GM18502 (cell line): Measurements from ENCODE around the gene HOGA1.
"Not testable (repeated sequence)": the region's sequence is repeated elsewhere in the genome, so short reads cannot be mapped to it uniquely, and the experiment has no call there.

Experiments used
- ATAC-seq: cut with Tn5 transposase; IDR thresholded peaks from one replicate; pipeline ENCODE4 v1.9.1; 2021; ENCODE audit warnings: mild to moderate bottlenecking; ENCODE audit not compliant: unreplicated experiment, poor library complexity

The HOGA1 gene

GRCh38 chr10:97601268-97602215 is 17.4 kb downstream of the HOGA1 start:
- ATAC-seq = no peak

GRCh38 chr10:97607095-97607636 is 23.0 kb downstream of the HOGA1 start:
- ATAC-seq = no peak

- no peak for ATAC-seq
Measured at GRCh38 chr10:97608991-97609561, 24.9 kb downstream of the HOGA1 start.

- no peak for ATAC-seq
Measured at GRCh38 chr10:97611473-97611872, 27.3 kb downstream of the HOGA1 start.

- ATAC-seq = no peak
Measured at GRCh38 chr10:97612386-97612785, 28.2 kb downstream of the HOGA1 start.

GRCh38 chr10:97618285-97618684 is 34.1 kb downstream of the HOGA1 start:
- ATAC-seq = no peak

- no peak for ATAC-seq
Measured at GRCh38 chr10:97618733-97619132, 34.5 kb downstream of the HOGA1 start.

- ATAC-seq = no peak
Measured at GRCh38 chr10:97623277-97623676, 39.1 kb downstream of the HOGA1 start.

GRCh38 chr10:97627731-97628130 is 43.5 kb downstream of the HOGA1 start:
- no peak for ATAC-seq

- no peak for ATAC-seq
Measured at GRCh38 chr10:97628228-97628627, 44.0 kb downstream of the HOGA1 start.

- ATAC-seq = no peak
Measured at GRCh38 chr10:97629289-97629688, 45.1 kb downstream of the HOGA1 start.

GRCh38 chr10:97631098-97631497 is 46.9 kb downstream of the HOGA1 start:
- ATAC-seq = no peak

- peak; percentile 98 for ATAC-seq
Measured at GRCh38 chr10:97632949-97633884, 49.0 kb downstream of the HOGA1 start, which contains the start of gene MORN4. MORN4 (minus strand) TSS chr10:97633500; CDS start chr10:97619653, 13,847 bp downstream.

- no peak for ATAC-seq
Measured at GRCh38 chr10:97633921-97634320, 49.7 kb downstream of the HOGA1 start.

GRCh38 chr10:97635577-97635976 is 51.4 kb downstream of the HOGA1 start:
- no peak for ATAC-seq

GRCh38 chr10:97639090-97639489 is 54.9 kb downstream of the HOGA1 start:
- ATAC-seq = not testable (repeated sequence)

GRCh38 chr10:97640174-97640867 is 56.1 kb downstream of the HOGA1 start, which contains the start of gene PI4K2A:
PI4K2A (plus strand) TSS chr10:97640671; CDS start chr10:97640743, 72 bp downstream.
- ATAC-seq = peak; percentile 98

- ATAC-seq = peak; percentile 4
Measured at GRCh38 chr10:97640868-97641811, 57.0 kb downstream of the HOGA1 start.
